Neural progenitor cell (in vitro differentiated cells): ENCODE measurements around the gene SHC3. TPM values are rescaled to one million over a fixed set of nuclear protein-coding genes. Genes with fewer than 3 reads are reported as not detected.

Experiments
- DNase-seq: peaks from one replicate; pipeline ENCODE4 v3.0.0-alpha.2; 2016; ENCODE audit warnings: low spot score
- H2AFZ ChIP-seq: fragments of 200-600 bp; sonication (generic); replicated peaks from 2 replicates; pipeline ENCODE4 v1.6.1; 2016; ENCODE audit warnings: antibody characterized with exemption
- H3F3A ChIP-seq: fragments of 200-600 bp; sonication (generic); 2 replicates; pipeline ENCODE4 v1.6.1; 2016; ENCODE audit warnings: antibody characterized with exemption, low read depth
- H3K27ac ChIP-seq: fragments of 200-600 bp; sonication (generic); 2 replicates; pipeline ENCODE4 v1.5.1; 2016; ENCODE audit warnings: mild to moderate bottlenecking
- H3K27me3 ChIP-seq: fragments of 200-600 bp; sonication (generic); 2 replicates; pipeline ENCODE4 v1.6.1; 2016; ENCODE audit warnings: mild to moderate bottlenecking, moderate library complexity
- H3K36me3 ChIP-seq: fragments of 200-600 bp; sonication (generic); 2 replicates; pipeline ENCODE4 v1.5.1; 2016
- H3K4me1 ChIP-seq: fragments of 200-600 bp; sonication (generic); 2 replicates; pipeline ENCODE4 v1.6.1; 2016; ENCODE audit warnings: mixed run types
- H3K4me2 ChIP-seq: fragments of 200-600 bp; sonication (generic); 2 replicates; pipeline ENCODE4 v1.6.1; 2016
- H3K4me3 ChIP-seq: fragments of 200-600 bp; sonication (generic); 2 replicates; pipeline ENCODE4 v1.5.1; 2016
- H3K79me2 ChIP-seq: fragments of 200-600 bp; sonication (generic); 2 replicates; pipeline ENCODE4 v1.6.1; 2016; ENCODE audit warnings: low read depth
- H3K9ac ChIP-seq: fragments of 200-600 bp; sonication (generic); 2 replicates; pipeline ENCODE4 v1.6.1; 2016
- H3K9me3 ChIP-seq: fragments of 200-600 bp; sonication (generic); 2 replicates; pipeline ENCODE4 v1.5.1; 2016; ENCODE audit warnings: low read depth
- H4K20me1 ChIP-seq: fragments of 200-600 bp; sonication (generic); 2 replicates; pipeline ENCODE4 v1.6.1; 2016; ENCODE audit warnings: low read depth
- H3K27ac Mint-ChIP-seq: 3 replicates; pipeline ENCODE4 v1.8.0; 2021; ENCODE audit warnings: mixed read lengths
- H3K27me3 Mint-ChIP-seq: 2 replicates; pipeline ENCODE4 v1.8.0; 2022; ENCODE audit warnings: low read depth, mild to moderate bottlenecking, inconsistent platforms, moderate library complexity, mixed read lengths; ENCODE audit not compliant: insufficient read depth
- H3K36me3 Mint-ChIP-seq: 3 replicates; pipeline ENCODE4 v1.8.0; 2021; ENCODE audit warnings: mixed read lengths
- H3K4me1 Mint-ChIP-seq: 3 replicates; pipeline ENCODE4 v1.8.0; 2021; ENCODE audit warnings: mixed read lengths
- H3K4me3 Mint-ChIP-seq: 3 replicates; pipeline ENCODE4 v1.8.0; 2021; ENCODE audit warnings: mild to moderate bottlenecking, moderate library complexity, mixed read lengths
- H3K9me3 Mint-ChIP-seq: 3 replicates; pipeline ENCODE4 v1.8.0; 2020; ENCODE audit warnings: mixed read lengths
- CTCF ChIP-seq: fragments of 200-600 bp; sonication (generic); IDR thresholded peaks from 2 replicates; pipeline ENCODE4 v1.5.1; 2017; ENCODE audit warnings: antibody characterized with exemption, mild to moderate bottlenecking
- EZH2 ChIP-seq: fragments of 200-600 bp; sonication (generic); IDR thresholded peaks from 2 replicates; pipeline ENCODE4 v1.6.1; 2017; ENCODE audit warnings: antibody characterized with exemption, mild to moderate bottlenecking, moderate library complexity
- EZH2phosphoT487 ChIP-seq: fragments of 200-600 bp; sonication (generic); IDR thresholded peaks from 2 replicates; pipeline ENCODE4 v1.6.1; 2017; ENCODE audit warnings: antibody characterized with exemption
- total RNA-seq: library from RNA; depleted of rRNA; stranded (reverse); fragments of >200 nt; gene quantifications from 2 replicates; pipeline ENCODE4 v1.2.3, GENCODE V29; 2015; ENCODE audit warnings: low replicate concordance

SHC3 gene
- total RNA-seq, 1 donor from 2014 or later: 0.64 TPM

DNA sequence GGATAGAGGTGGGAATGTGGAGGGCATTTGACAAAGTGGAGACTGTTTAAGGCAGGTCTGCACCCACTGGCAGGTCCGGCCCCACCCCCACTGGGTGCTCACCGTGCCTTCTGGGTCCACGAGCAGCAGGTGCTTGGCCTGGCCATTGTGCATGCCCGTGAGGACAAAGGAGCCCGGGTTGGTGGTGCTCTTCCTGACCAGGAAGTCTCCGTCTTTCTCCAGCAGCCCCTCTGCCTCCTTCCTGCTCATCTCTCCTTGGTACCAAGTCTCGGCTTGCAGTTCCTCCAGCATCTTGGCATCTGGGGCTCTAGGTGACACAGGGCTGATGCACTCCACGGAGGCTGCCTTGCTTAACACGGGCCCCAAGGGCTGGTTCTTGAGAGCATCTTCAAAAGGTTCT is 140.7 kb downstream of the SHC3 start:
- no peaks in the 10 kb centered on the region for H3K4me1 ChIP-seq

GRCh38 chr9:89037346-89037745 is 141.3 kb downstream of the SHC3 start:
- H4K20me1 ChIP-seq: no peaks in the 10 kb centered on the region
- H3K4me1 Mint-ChIP-seq: no peaks in the 10 kb centered on the region
- H3K36me3 Mint-ChIP-seq: peaks cover 39% of the 10 kb centered on the region
- H3K9ac ChIP-seq: no peak overlapping the region
- H3K4me2 ChIP-seq: no peak overlapping the region
- no peaks in the 10 kb centered on the region for H3F3A ChIP-seq
- no peak overlapping the region for H3K27ac ChIP-seq
- H3K27me3 ChIP-seq: no peaks in the 10 kb centered on the region
- no peak for TF ChIP-seq CTCF
- TF ChIP-seq EZH2: no peak
- TF ChIP-seq EZH2phosphoT487: no peak
- H3K27ac Mint-ChIP-seq: no peak overlapping the region
- H3K4me3 Mint-ChIP-seq: no peak overlapping the region
- no peaks in the 10 kb centered on the region for H3K9me3 ChIP-seq
- no peaks in the 10 kb centered on the region for H3K27me3 Mint-ChIP-seq
- DNase-seq: no peak
- H2AFZ ChIP-seq: no peak overlapping the region
- no peak overlapping the region for H3K4me3 ChIP-seq
- H3K79me2 ChIP-seq: no peaks in the 10 kb centered on the region
- H3K9me3 Mint-ChIP-seq: peaks cover 4% of the 10 kb centered on the region
- no peaks in the 10 kb centered on the region for H3K4me1 ChIP-seq
- no peaks in the 10 kb centered on the region for H3K36me3 ChIP-seq

More for the DNA sequence above, 140.7 kb downstream of the SHC3 start:
- Mint-ChIP-seq H3K9me3 (peaks cover under 1% of the 10 kb centered on the region), H3K4me1 (no peaks in the 10 kb centered on the region), H3K36me3 (peaks cover 37% of the 10 kb centered on the region), H3K27me3 (no peaks in the 10 kb centered on the region), H3K27ac (no peak overlapping the region), H3K4me3 (no peak overlapping the region)
- no peaks in the 10 kb centered on the region for H3K27me3 ChIP-seq
- H3K36me3 ChIP-seq: no peaks in the 10 kb centered on the region
- no peak overlapping the region for H3K27ac ChIP-seq
- no peaks in the 10 kb centered on the region for H4K20me1 ChIP-seq
- H3K79me2 ChIP-seq: no peaks in the 10 kb centered on the region
- no peak for TF ChIP-seq CTCF
- TF ChIP-seq EZH2: no peak
- TF ChIP-seq EZH2phosphoT487: no peak
- H2AFZ ChIP-seq: no peak overlapping the region
- DNase-seq: no peak
- H3K4me3 ChIP-seq: no peak overlapping the region
- no peaks in the 10 kb centered on the region for H3K9me3 ChIP-seq
- H3K4me2 ChIP-seq: no peak overlapping the region
- H3F3A ChIP-seq: no peaks in the 10 kb centered on the region
- no peak overlapping the region for H3K9ac ChIP-seq

DNA sequence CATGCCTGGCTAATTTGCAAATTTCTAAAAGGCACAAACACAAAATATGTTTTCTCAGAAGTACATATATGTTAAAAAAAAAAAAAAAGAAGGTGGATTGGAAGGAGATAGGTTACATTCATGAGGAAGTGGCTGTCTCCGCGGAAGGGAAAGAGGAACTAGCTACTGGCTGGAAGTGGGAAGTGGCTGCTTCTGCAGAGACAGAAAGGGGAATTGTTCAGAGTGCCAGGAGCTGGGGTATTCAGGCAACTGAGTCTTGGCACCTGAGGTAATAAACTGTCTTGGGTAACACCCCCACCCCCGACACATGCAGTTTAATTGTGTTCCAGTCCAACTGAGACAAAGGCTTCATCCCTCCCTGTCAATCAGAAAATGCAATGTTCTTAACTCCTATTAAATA is 141.7 kb downstream of the SHC3 start:
- peaks cover 42% of the 10 kb centered on the region for H3K36me3 Mint-ChIP-seq
- Histone ChIP-seq H3K27ac (no peak overlapping the region), H3K9me3 (no peaks in the 10 kb centered on the region), H3K4me1 (no peaks in the 10 kb centered on the region), H3K9ac (no peak overlapping the region), H2AFZ (no peak overlapping the region), H3K36me3 (no peaks in the 10 kb centered on the region), H3K4me3 (no peak overlapping the region), H3K27me3 (no peaks in the 10 kb centered on the region), H3K79me2 (no peaks in the 10 kb centered on the region), H3K4me2 (no peak overlapping the region), H3F3A (no peaks in the 10 kb centered on the region), H4K20me1 (no peaks in the 10 kb centered on the region)
- TF ChIP-seq CTCF (no peak), EZH2 (no peak)
- H3K4me3 Mint-ChIP-seq: no peak overlapping the region
- DNase-seq: no peak
- H3K9me3 Mint-ChIP-seq: peaks cover 7% of the 10 kb centered on the region
- H3K27me3 Mint-ChIP-seq: no peaks in the 10 kb centered on the region
- no peaks in the 10 kb centered on the region for H3K4me1 Mint-ChIP-seq
- H3K27ac Mint-ChIP-seq: no peak overlapping the region
